Measurements from ENCODE around the gene MAPK1. TPM values are rescaled to one million over a fixed set of nuclear protein-coding genes. Genes with fewer than 3 reads are reported as not detected.

The MAPK1 gene
- total RNA-seq, 1 experiment from 2014 or later = 136 TPM

DNA sequence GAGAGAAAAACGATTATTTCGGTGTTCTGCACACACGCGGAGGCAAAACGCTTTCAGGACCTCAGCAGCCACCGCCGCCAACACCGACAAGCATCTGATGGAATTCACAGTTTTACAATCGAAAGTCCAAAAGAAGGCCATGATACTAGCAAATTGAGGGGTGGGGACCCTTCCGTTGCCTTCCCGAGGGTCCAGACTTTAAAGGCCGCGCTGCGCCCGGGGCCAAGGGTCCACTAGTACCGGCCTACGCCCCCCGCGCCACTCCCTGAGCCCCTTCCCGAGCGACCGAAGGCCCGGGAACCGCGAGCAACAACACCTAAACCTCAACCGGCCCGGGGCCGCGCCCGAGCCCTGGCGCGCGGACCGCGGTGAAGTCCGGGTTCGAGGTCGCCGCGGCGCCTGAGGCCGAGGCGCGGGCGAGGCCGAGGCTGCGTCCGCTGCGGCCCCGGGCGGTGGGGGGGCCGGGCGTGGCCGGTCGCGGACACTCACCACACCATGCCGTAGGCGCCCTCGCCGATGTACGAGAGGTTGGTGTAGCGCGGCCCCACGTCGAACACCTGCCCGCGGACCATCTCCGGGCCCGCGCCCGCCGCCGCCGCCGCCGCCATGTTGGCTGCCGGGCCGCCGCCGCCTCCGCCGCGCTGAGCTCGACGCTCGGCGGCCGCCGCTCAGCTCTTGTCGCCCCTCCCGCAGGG lies 465 bp downstream of the MAPK1 start:
- no TSS peak for BruUV-seq (replicated peaks)
- no peaks in the 10 kb centered on the region for H3K27me3 Mint-ChIP-seq (ENCODE audit: insufficient read depth, unreplicated experiment)
- no peaks in the 10 kb centered on the region for H3K27me3 ChIP-seq (replicated peaks; ENCODE audit: control insufficient read depth, insufficient read depth, low read length)
- no peaks in the 10 kb centered on the region for H3K9me3 Mint-ChIP-seq (ENCODE audit: unreplicated experiment)
- intact Hi-C loops (cut with micrococcal nuclease; ENCODE audit: unreplicated experiment) = no loop called here
- CTCF ChIA-PET = no interaction called here
- H3K4me1 Mint-ChIP-seq (ENCODE audit: low read depth, unreplicated experiment) = peaks cover 33% of the 10 kb centered on the region
- H3K4me1 ChIP-seq = 0 out of 2 replicates have a peak, but pooled peaks cover 6% of the 10 kb centered on the region
- POLR2A ChIA-PET = no interaction called here
- no peaks in the 10 kb centered on the region for H3K9me3 ChIP-seq
- H3K4me3 ChIP-seq (ENCODE audit: low read depth, low read length) = peak overlapping the region; percentile 79
- no peaks in the 10 kb centered on the region; the same call in 1 of the 2 replicates for H3K36me3 ChIP-seq (ENCODE audit: control insufficient read depth, insufficient read depth, low read length)
- peak overlapping the region; percentile 86 for H3K4me3 Mint-ChIP-seq (ENCODE audit: unreplicated experiment)
- TF ChIP-seq CTCF (IDR thresholded peaks at IDR 0.05; ENCODE audit: insufficient read depth in 1 of 2, low read depth in 1 of 2, low read length in 1 of 2, severe bottlenecking in 1 of 2, unreplicated experiment in 1 of 2) = no peak
- no peak for DNase-seq
- H3K27ac Mint-ChIP-seq (ENCODE audit: unreplicated experiment) = peak overlapping the region; percentile 95
- peaks cover 21% of the 10 kb centered on the region for H3K36me3 Mint-ChIP-seq (ENCODE audit: insufficient read depth, unreplicated experiment)

GRCh38 chr22:21865041-21865440 lies 2.4 kb downstream of the MAPK1 start:
- BruUV-seq (replicated peaks) = no TSS peak

More at GRCh38 chr22:21865041-21865440, 2.4 kb downstream of the MAPK1 start:
- Mint-ChIP-seq H3K9me3 (ENCODE audit: unreplicated experiment) (no peaks in the 10 kb centered on the region), H3K4me1 (ENCODE audit: low read depth, unreplicated experiment) (peaks cover 47% of the 10 kb centered on the region), H3K4me3 (ENCODE audit: unreplicated experiment) (peak overlapping the region; percentile 48), H3K27ac (ENCODE audit: unreplicated experiment) (no peak overlapping the region), H3K27me3 (ENCODE audit: insufficient read depth, unreplicated experiment) (no peaks in the 10 kb centered on the region), H3K36me3 (ENCODE audit: insufficient read depth, unreplicated experiment) (peaks cover 24% of the 10 kb centered on the region)
- H3K9me3 ChIP-seq = no peaks in the 10 kb centered on the region
- CTCF ChIA-PET = no interaction called here
- peaks cover 6% of the 10 kb centered on the region; the same call in 1 of the 2 replicates for H3K4me1 ChIP-seq
- DNase-seq = no peak
- H3K4me3 ChIP-seq (ENCODE audit: low read depth, low read length) = no peak overlapping the region
- intact Hi-C loops (cut with micrococcal nuclease; ENCODE audit: unreplicated experiment) = loop anchor here (2.0 kb wide), 1 partner anchor 38 kb away; no protein-coding TSS in a partner anchor
- POLR2A ChIA-PET = no interaction called here
- no peaks in the 10 kb centered on the region; the same call in 1 of the 2 replicates for H3K36me3 ChIP-seq (ENCODE audit: control insufficient read depth, insufficient read depth, low read length)
- no peak for TF ChIP-seq CTCF (IDR thresholded peaks at IDR 0.05; ENCODE audit: insufficient read depth in 1 of 2, low read depth in 1 of 2, low read length in 1 of 2, severe bottlenecking in 1 of 2, unreplicated experiment in 1 of 2)
- H3K27me3 ChIP-seq (replicated peaks; ENCODE audit: control insufficient read depth, insufficient read depth, low read length) = no peaks in the 10 kb centered on the region
